Calu3 (cell line): Measurements from ENCODE around the gene CTXN1. TPM values are rescaled to one million over a fixed set of nuclear protein-coding genes. Genes with fewer than 3 reads are reported as not detected.
A peak's percentile ranks its signal among the peaks of the same experiment; 100 is the strongest.
"Not testable (repeated sequence)": the region's sequence is repeated elsewhere in the genome, so short reads cannot be mapped to it uniquely, and the experiment has no call there.

Source experiments
- BruUV-seq: library from RNA; stranded (reverse); fragments of 400-500 nt; replicated peaks from 2 replicates; lab custom pipeline; 2021; lab: Mats Ljungman, UMichigan
- CTCF ChIA-PET: fragments of 300-600 bp; sonication (Branson Sonifier 250); formaldehyde crosslinking; loops from one replicate; lab custom pipeline; 2022; ENCODE audit warnings: antibody characterized with exemption; lab: Charles Lee
- DNase-seq: peaks from one replicate; pipeline ENCODE4 v3.0.0; 2022
- H3K27ac Mint-ChIP-seq: one replicate; pipeline ENCODE4 v1.8.0; 2022; ENCODE audit warnings: mixed read lengths; ENCODE audit not compliant: unreplicated experiment
- H3K27me3 Mint-ChIP-seq: one replicate; pipeline ENCODE4 v1.8.0; 2022; ENCODE audit warnings: mixed read lengths; ENCODE audit not compliant: unreplicated experiment
- H3K36me3 Mint-ChIP-seq: one replicate; pipeline ENCODE4 v1.8.0; 2022; ENCODE audit warnings: mild to moderate bottlenecking, moderate library complexity, mixed read lengths; ENCODE audit not compliant: insufficient read depth, unreplicated experiment
- H3K4me1 Mint-ChIP-seq: one replicate; pipeline ENCODE4 v1.8.0; 2022; ENCODE audit warnings: mild to moderate bottlenecking, low read depth, mixed read lengths; ENCODE audit not compliant: unreplicated experiment
- H3K4me3 Mint-ChIP-seq: one replicate; pipeline ENCODE4 v1.8.0; 2022; ENCODE audit warnings: mild to moderate bottlenecking, low read depth, moderate library complexity, mixed read lengths; ENCODE audit not compliant: unreplicated experiment
- H3K9me3 Mint-ChIP-seq: one replicate; pipeline ENCODE4 v1.8.0; 2022; ENCODE audit warnings: low read depth, mixed read lengths; ENCODE audit not compliant: unreplicated experiment
- CTCF ChIP-seq: fragments of 200-600 bp; IDR thresholded peaks from one replicate; pipeline ENCODE4 v1.8.0; 2022; ENCODE audit warnings: antibody characterized with exemption; ENCODE audit not compliant: unreplicated experiment
- intact Hi-C: fragments of 100-400 bp; cut with micrococcal nuclease; formaldehyde crosslinking; loops from one replicate; pipeline ENCODE4 v1.10.0; 2022; ENCODE audit not compliant: unreplicated experiment
- total RNA-seq: library from RNA; stranded (reverse); gene quantifications from 2 replicates; pipeline ENCODE4 v1.2.3, GENCODE V29; 2022

The CTXN1 gene
- total RNA-seq, 1 experiment from 2014 or later = 12.2 TPM

GRCh38 chr19:7894612-7895309, 31.2 kb downstream of the CTXN1 start:
- CTCF ChIA-PET = interaction anchor here (0.9 kb wide), 1 partner anchor 9 kb away, joined by 3 read pairs; the partner anchor contains the start of gene MAP2K7
- peak overlapping the region; percentile 54 for H3K27ac Mint-ChIP-seq
- intact Hi-C loops = no loop called here
- peak overlapping the region; percentile 21 for H3K4me3 Mint-ChIP-seq
- H3K9me3 Mint-ChIP-seq = no peaks in the 10 kb centered on the region
- no TSS peak for BruUV-seq
- H3K36me3 Mint-ChIP-seq = no peaks in the 10 kb centered on the region
- DNase-seq = peak; percentile 71
- H3K27me3 Mint-ChIP-seq = no peaks in the 10 kb centered on the region
- no peaks in the 10 kb centered on the region for H3K4me1 Mint-ChIP-seq
- no peak for TF ChIP-seq CTCF

GRCh38 chr19:7893362-7894101, 32.4 kb downstream of the CTXN1 start:
- CTCF ChIA-PET, BruUV-seq, intact Hi-C loops, DNase-seq, H3K27me3 Mint-ChIP-seq, H3K4me1 Mint-ChIP-seq, H3K9me3 Mint-ChIP-seq, H3K4me3 Mint-ChIP-seq, H3K36me3 Mint-ChIP-seq, H3K27ac Mint-ChIP-seq: not testable (repeated sequence)

GRCh38 chr19:7888826-7889217, 37.1 kb downstream of the CTXN1 start:
- BruUV-seq = TSS peak; percentile 72
- Mint-ChIP-seq H3K4me1 (no peaks in the 10 kb centered on the region), H3K4me3 (peak overlapping the region; percentile 58), H3K27me3 (no peaks in the 10 kb centered on the region), H3K9me3 (no peaks in the 10 kb centered on the region), H3K27ac (no peak overlapping the region), H3K36me3 (no peaks in the 10 kb centered on the region)
- TF ChIP-seq CTCF = no peak
- CTCF ChIA-PET = interaction anchor here (0.7 to 1.0 kb wide), 3 partner anchors 12 to 55 kb away, joined by 3 to 6 read pairs (median 3); partner anchors contain the start of genes SNAPC2 and TIMM44
- no peak for DNase-seq
- intact Hi-C loops = no loop called here

GRCh38 chr19:7888145-7888825, 37.6 kb downstream of the CTXN1 start, which contains the start of gene LRRC8E:
LRRC8E (plus strand) TSS chr19:7888510; CDS start chr19:7895604, 7,094 bp downstream.
- Mint-ChIP-seq H3K36me3 (no peaks in the 10 kb centered on the region), H3K9me3 (no peaks in the 10 kb centered on the region), H3K4me3 (peak within 1 kb of the TSS; percentile 58), H3K4me1 (no peaks in the 10 kb centered on the region), H3K27me3 (no peaks in the 10 kb centered on the region), H3K27ac (no peak within 1 kb of the TSS)
- TF ChIP-seq CTCF = no peak
- CTCF ChIA-PET = interaction anchor here (0.7 to 1.0 kb wide), 2 partner anchors 12 to 32 kb away, joined by 3 to 6 read pairs; partner anchors contain the start of gene SNAPC2
- BruUV-seq = no TSS peak
- intact Hi-C loops = no loop called here
- peak; percentile 87 for DNase-seq
